ENCODE measurements around the gene RCSD1. TPM values are rescaled to one million over a fixed set of nuclear protein-coding genes. Genes with fewer than 3 reads are reported as not detected.

The RCSD1 gene
- total RNA-seq, 1 experiment from 2014 or later = 0.50 TPM

GRCh38 chr1:167582064-167582463 is 48.0 kb upstream of the RCSD1 start:
- Mint-ChIP-seq H3K4me3 (no peak overlapping the region), H3K4me1 (peaks cover 6% of the 10 kb centered on the region; the same call in 1 of the 2 replicates), H3K27me3 (ENCODE audit: low read depth) (no peaks in the 10 kb centered on the region), H3K27ac (no peak overlapping the region), H3K36me3 (no peaks in the 10 kb centered on the region), H3K9me3 (no peaks in the 10 kb centered on the region; the same call in 1 of the 2 replicates)
- no peak for DNase-seq (ENCODE audit: low spot score)
- TF ChIP-seq ZNF396 (CRISPR knock-in tag; IDR thresholded peaks at IDR 0.05; ENCODE audit: borderline replicate concordance) (no peak), CREM (CRISPR knock-in tag; IDR thresholded peaks at IDR 0.05) (no peak), SP1 (CRISPR knock-in tag; conservative IDR thresholded peaks at IDR 0.05) (no peak), RORB (CRISPR knock-in tag; IDR thresholded peaks at IDR 0.05) (no peak), TP53 (CRISPR knock-in tag; IDR thresholded peaks at IDR 0.05) (no peak)
- POLR2A ChIA-PET = no interaction called here
- no peak for ATAC-seq
- CTCF ChIA-PET = no interaction called here

- POLR2A ChIA-PET = no interaction called here
- DNase-seq (ENCODE audit: low spot score) (no peak), ATAC-seq (no peak)
- H3K4me1 Mint-ChIP-seq = peaks cover 6% of the 10 kb centered on the region; the same call in 1 of the 2 replicates
- H3K27me3 Mint-ChIP-seq (ENCODE audit: low read depth) = no peaks in the 10 kb centered on the region
- no peak overlapping the region for H3K27ac Mint-ChIP-seq
- H3K4me3 Mint-ChIP-seq = no peak overlapping the region
- no peaks in the 10 kb centered on the region; the same call in 1 of the 2 replicates for H3K9me3 Mint-ChIP-seq
- CTCF ChIA-PET = no interaction called here
- no peaks in the 10 kb centered on the region for H3K36me3 Mint-ChIP-seq
- TF ChIP-seq, protein P1, sequence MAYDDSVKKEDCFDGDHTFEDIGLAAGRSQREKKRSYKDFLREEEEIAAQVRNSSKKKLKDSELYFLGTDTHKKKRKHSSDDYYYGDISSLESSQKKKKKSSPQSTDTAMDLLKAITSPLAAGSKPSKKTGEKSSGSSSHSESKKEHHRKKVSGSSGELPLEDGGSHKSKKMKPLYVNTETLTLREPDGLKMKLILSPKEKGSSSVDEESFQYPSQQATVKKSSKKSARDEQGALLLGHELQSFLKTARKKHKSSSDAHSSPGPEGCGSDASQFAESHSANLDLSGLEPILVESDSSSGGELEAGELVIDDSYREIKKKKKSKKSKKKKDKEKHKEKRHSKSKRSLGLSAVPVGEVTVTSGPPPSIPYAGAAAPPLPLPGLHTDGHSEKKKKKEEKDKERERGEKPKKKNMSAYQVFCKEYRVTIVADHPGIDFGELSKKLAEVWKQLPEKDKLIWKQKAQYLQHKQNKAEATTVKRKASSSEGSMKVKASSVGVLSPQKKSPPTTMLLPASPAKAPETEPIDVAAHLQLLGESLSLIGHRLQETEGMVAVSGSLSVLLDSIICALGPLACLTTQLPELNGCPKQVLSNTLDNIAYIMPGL (CRISPR knock-in tag; IDR thresholded peaks at IDR 0.05) = no peak
- no peak for TF ChIP-seq FOXP4 (CRISPR knock-in tag; IDR thresholded peaks at IDR 0.05)
Observed at GRCh38 chr1:167582722-167583121, 47.3 kb upstream of the RCSD1 start.

- Mint-ChIP-seq H3K27ac (no peak overlapping the region), H3K27me3 (ENCODE audit: low read depth) (no peaks in the 10 kb centered on the region), H3K4me1 (peaks cover under 1% of the 10 kb centered on the region; the same call in 1 of the 2 replicates), H3K36me3 (peaks cover 1% of the 10 kb centered on the region; the same call in 1 of the 2 replicates), H3K9me3 (peaks cover 10% of the 10 kb centered on the region), H3K4me3 (no peak overlapping the region)
- TF ChIP-seq PREB (CRISPR knock-in tag; IDR thresholded peaks at IDR 0.05; ENCODE audit: borderline replicate concordance) (no peak), SP1 (CRISPR knock-in tag; conservative IDR thresholded peaks at IDR 0.05) (no peak), ZNF281 (CRISPR knock-in tag; IDR thresholded peaks at IDR 0.05) (no peak), GRHL2 (CRISPR knock-in tag; IDR thresholded peaks at IDR 0.05; ENCODE audit: insufficient replicate concordance, severe bottlenecking) (no peak), ARID4B (CRISPR knock-in tag; IDR thresholded peaks at IDR 0.05; ENCODE audit: borderline replicate concordance) (no peak), JUN (CRISPR knock-in tag; IDR thresholded peaks at IDR 0.05) (no peak), GABPB1 (CRISPR knock-in tag; IDR thresholded peaks at IDR 0.05) (no peak)
- ATAC-seq (no peak), DNase-seq (ENCODE audit: low spot score) (no peak)
- ChIA-PET POLR2A (no interaction called here), CTCF (no interaction called here)
Observed at GRCh38 chr1:167584581-167584980, 45.5 kb upstream of the RCSD1 start.

All from WTC11 (cell line).